H1 (cell line): ENCODE data around the gene TMEM253. TPM values are rescaled to one million over a fixed set of nuclear protein-coding genes. Genes with fewer than 3 reads are reported as not detected.

Source experiments
- CTCF ChIA-PET: fragments of 300-600 bp; sonication (Branson Sonifier 250); formaldehyde crosslinking; loops from one replicate; lab custom pipeline; 2021; ENCODE audit not compliant: partially characterized antibody; lab: Charles Lee
- POLR2A ChIA-PET: fragments of 300-600 bp; sonication (Branson Sonifier 250); formaldehyde crosslinking; loops from one replicate; lab custom pipeline; 2021; ENCODE audit warnings: inconsistent platforms; ENCODE audit not compliant: partially characterized antibody; lab: Charles Lee
- DNase-seq, 2 experiments: peaks; one replicate each; pipeline versions ENCODE4 v3.0.0 to v3.0.0-alpha.2; 2010 to 2022; ENCODE audit warnings: low spot score in 2 of 2, low read depth in 1 of 2, mixed read lengths in 1 of 2
- FAIRE-seq: peaks from 2 replicates; lab custom pipeline; 2011; peaks lifted over from hg19 to GRCh38; lab: Jason Lieb, UNC
- H2AFZ ChIP-seq: 2 replicates; pipeline ENCODE4 v1.8.1; 2012; ENCODE audit warnings: low read length, inconsistent platforms
- H2AK5ac ChIP-seq: 2 replicates; pipeline ENCODE4 v1.6.1; 2013; ENCODE audit warnings: low read depth, low read length
- H2BK120ac ChIP-seq: replicated peaks from 2 replicates; pipeline ENCODE3; 2013; ENCODE audit warnings: low read depth, low read length, inconsistent platforms
- H2BK12ac ChIP-seq: 2 replicates; pipeline ENCODE4 v1.6.1; 2013; ENCODE audit warnings: low read depth, low read length
- H2BK15ac ChIP-seq: 2 replicates; pipeline ENCODE4 v1.6.1; 2013; ENCODE audit warnings: low read length
- H2BK20ac ChIP-seq: 2 replicates; pipeline ENCODE4 v1.6.1; 2013; ENCODE audit warnings: low read length
- H2BK5ac ChIP-seq: 2 replicates; pipeline ENCODE4 v1.6.1; 2013; ENCODE audit warnings: low read depth, low read length
- H3K14ac ChIP-seq: 2 replicates; pipeline ENCODE4 v1.6.1; 2013; ENCODE audit warnings: inconsistent platforms; ENCODE audit not compliant: insufficient read length
- H3K18ac ChIP-seq: 2 replicates; pipeline ENCODE4 v1.6.1; 2013; ENCODE audit warnings: low read length; ENCODE audit errors: extremely low read depth
- H3K23ac ChIP-seq: 2 replicates; pipeline ENCODE4 v1.6.1; 2013; ENCODE audit warnings: inconsistent platforms; ENCODE audit not compliant: insufficient read length
- H3K23me2 ChIP-seq: 2 replicates; pipeline ENCODE4 v1.6.1; 2013; ENCODE audit warnings: low read depth, low read length
- H3K27ac ChIP-seq: 2 replicates; pipeline ENCODE4 v1.6.1; 2011; ENCODE audit warnings: low read depth, low read length, inconsistent platforms
- H3K27me3 ChIP-seq, 4 experiments: replicated peaks in 1 of 4; 1 replicate in 1 of 4; 2 replicates in 3 of 4; pipeline versions ENCODE4 v1.6.1 to v1.8.1; 2011 to 2013; ENCODE audit warnings: low read length in 3 of 4, mild to moderate bottlenecking in 3 of 4, inconsistent platforms in 2 of 4, mixed read lengths in 2 of 4, moderate library complexity in 1 of 4; ENCODE audit not compliant: control insufficient read depth in 3 of 4, insufficient read depth in 3 of 4; ENCODE audit errors: extremely low read depth in 1 of 4
- H3K36me3 ChIP-seq, 4 experiments: 2 replicates each; pipeline versions ENCODE4 v1.6.1 to v1.8.1; 2011 to 2013; ENCODE audit warnings: mild to moderate bottlenecking in 4 of 4, low read length in 3 of 4, moderate library complexity in 2 of 4, control low read depth in 1 of 4, inconsistent platforms in 1 of 4; ENCODE audit not compliant: insufficient read depth in 4 of 4, control insufficient read depth in 2 of 4
- H3K4ac ChIP-seq: replicated peaks from 2 replicates; pipeline ENCODE3; 2013; ENCODE audit warnings: low read length, low read depth, mixed read lengths, inconsistent platforms; ENCODE audit not compliant: insufficient read length
- H3K4me1 ChIP-seq, 4 experiments: replicated peaks in 1 of 4; 1 replicate in 1 of 4; 2 replicates in 3 of 4; pipeline versions ENCODE4 v1.6.1 to v1.8.1; 2011 to 2013; ENCODE audit warnings: low read length in 3 of 4, inconsistent platforms in 2 of 4, mixed read lengths in 1 of 4; ENCODE audit not compliant: insufficient read depth in 4 of 4, control insufficient read depth in 3 of 4
- H3K4me2 ChIP-seq, 2 experiments: 2 replicates each; pipeline versions ENCODE4 v1.6.1 to v1.8.1; 2011 to 2013; ENCODE audit warnings: low read depth in 2 of 2, low read length in 2 of 2, control low read depth in 1 of 2, inconsistent platforms in 1 of 2, mild to moderate bottlenecking in 1 of 2; ENCODE audit not compliant: insufficient read depth in 1 of 2
- H3K4me3 ChIP-seq, 4 experiments: fragments of 200-600, 300-600 bp in 1 of 4; sonication (generic), shearing (Covaris generic), sonication (Bioruptor Twin) in 1 of 4; 2 replicates each; pipeline versions ENCODE4 v1.5.1 to v1.8.1; 2011 to 2016; ENCODE audit warnings: low read length in 4 of 4, low read depth in 3 of 4, control low read depth in 2 of 4, inconsistent platforms in 2 of 4, mild to moderate bottlenecking in 2 of 4, mixed read lengths in 1 of 4, moderate library complexity in 1 of 4; ENCODE audit not compliant: insufficient read depth in 2 of 4; ENCODE audit errors: extremely low read depth in 1 of 4
- H3K56ac ChIP-seq: replicated peaks from 2 replicates; pipeline ENCODE3; 2013; ENCODE audit warnings: low read depth, mild to moderate bottlenecking, mixed read lengths, low read length, inconsistent platforms; ENCODE audit not compliant: insufficient read length
- H3K79me1 ChIP-seq: 2 replicates; pipeline ENCODE4 v1.6.1; 2013; ENCODE audit warnings: low read depth, low read length, control low read depth
- H3K79me2 ChIP-seq, 2 experiments: 2 replicates each; pipeline versions ENCODE4 v1.6.1 to v1.8.1; 2012 to 2013; ENCODE audit warnings: low read length in 2 of 2, mild to moderate bottlenecking in 2 of 2, inconsistent platforms in 1 of 2; ENCODE audit not compliant: insufficient read depth in 2 of 2, control insufficient read depth in 1 of 2
- H3K9ac ChIP-seq, 4 experiments: replicated peaks in 1 of 4; 1 replicate in 1 of 4; 2 replicates in 3 of 4; pipeline versions ENCODE4 v1.6.1 to v1.8.1; 2011 to 2013; ENCODE audit warnings: low read depth in 3 of 4, low read length in 3 of 4, control low read depth in 2 of 4, mild to moderate bottlenecking in 2 of 4, moderate library complexity in 2 of 4, inconsistent platforms in 1 of 4; ENCODE audit errors: extremely low read depth in 1 of 4
- H3K9me3 ChIP-seq, 2 experiments: 2 replicates each; pipeline versions ENCODE4 v1.6.1 to v1.8.1; 2012 to 2013; ENCODE audit warnings: mild to moderate bottlenecking in 2 of 2, moderate library complexity in 2 of 2, control low read depth in 1 of 2, inconsistent platforms in 1 of 2, low read depth in 1 of 2, low read length in 1 of 2, mixed read lengths in 1 of 2; ENCODE audit not compliant: insufficient read depth in 2 of 2
- H4K20me1 ChIP-seq, 2 experiments: replicated peaks in 1 of 2; 2 replicates each; pipeline versions ENCODE3 to v1.8.1; 2011 to 2013; ENCODE audit warnings: inconsistent platforms in 2 of 2, low read length in 2 of 2, mild to moderate bottlenecking in 1 of 2; ENCODE audit not compliant: insufficient read depth in 2 of 2, control insufficient read depth in 1 of 2
- H4K5ac ChIP-seq: 2 replicates; pipeline ENCODE4 v1.6.1; 2013; ENCODE audit warnings: low read length, low read depth, mixed read lengths, inconsistent platforms; ENCODE audit not compliant: insufficient read length
- H4K8ac ChIP-seq: 2 replicates; pipeline ENCODE4 v1.8.0; 2013; ENCODE audit warnings: mild to moderate bottlenecking, moderate library complexity, low read length, inconsistent platforms; ENCODE audit not compliant: insufficient read depth; ENCODE audit errors: extremely low read depth
- H4K91ac ChIP-seq: replicated peaks from 2 replicates; pipeline ENCODE3; 2013; ENCODE audit warnings: low read length, mixed read lengths, inconsistent platforms; ENCODE audit not compliant: insufficient read length
- ASH2L ChIP-seq: fragments of 200-600, 300-600 bp; sonication (generic); IDR thresholded peaks from one replicate; pipeline ENCODE4 v1.7.1; 2017; ENCODE audit warnings: low read length
- CEBPB ChIP-seq: IDR thresholded peaks from 2 replicates; pipeline ENCODE4 v1.6.1; 2012; ENCODE audit warnings: low read depth, low read length
- CHD2 ChIP-seq: IDR thresholded peaks from 2 replicates; pipeline ENCODE4 v1.6.1; 2012; ENCODE audit warnings: low read length, improper control_type of control experiment
- EP300 ChIP-seq, 2 experiments: IDR thresholded peaks; 1 replicate in 1 of 2; 2 replicates in 1 of 2; pipeline ENCODE4 v1.6.1; 2011 to 2012; ENCODE audit warnings: low read depth in 2 of 2, low read length in 2 of 2, mild to moderate bottlenecking in 2 of 2, borderline replicate concordance in 1 of 2, inconsistent platforms in 1 of 2, moderate library complexity in 1 of 2
- POLR2AphosphoS5 ChIP-seq: IDR thresholded peaks from 2 replicates; pipeline ENCODE4 v1.6.1; 2011; ENCODE audit warnings: low read depth, low read length
- SIN3A ChIP-seq, 2 experiments: IDR thresholded peaks in 1 of 2; conservative IDR thresholded peaks in 1 of 2; 2 replicates each; pipeline ENCODE4 v1.6.1; 2011 to 2012; ENCODE audit warnings: low read length in 2 of 2, improper control_type of control experiment in 1 of 2, low read depth in 1 of 2, mild to moderate bottlenecking in 1 of 2
- SP1 ChIP-seq: IDR thresholded peaks from 2 replicates; pipeline ENCODE4 v1.6.1; 2011; ENCODE audit warnings: low read depth, low read length
- TCF12 ChIP-seq: IDR thresholded peaks from 2 replicates; pipeline ENCODE4 v1.6.1; 2011; ENCODE audit warnings: low read depth, mild to moderate bottlenecking, low read length
- WGBS, 2 experiments: shearing (Covaris generic) in 1 of 2; methylation state at CpG; one replicate each; pipeline versions ENCODE4 v1.1.6 to v1.1.7; 2013 to 2015; ENCODE audit warnings: low lambda C conversion rate in 2 of 2, mixed read lengths in 2 of 2, inconsistent platforms in 1 of 2, low coverage in 1 of 2, missing lambda C conversion rate in 1 of 2; ENCODE audit not compliant: insufficient replicate concordance in 2 of 2, insufficient coverage in 1 of 2, insufficient read length in 1 of 2; ENCODE audit errors: extremely low coverage in 1 of 2, missing lambda C conversion rate in 1 of 2; 5-methylcytosine and 5-hydroxymethylcytosine counted together
- polyA plus RNA-seq, 7 experiments: library from polyadenylated mRNA; depleted of rRNA in 3 of 7; stranded (reverse) in 5 of 7; unstranded in 2 of 7; fragments of >200 nt in 5 of 7; fragments of 200-250 nt in 2 of 7; gene quantifications; 1 replicate in 5 of 7; 2 replicates in 1 of 7; 4 replicates in 1 of 7; pipeline versions ENCODE4 v1.2.1 to v1.2.3, GENCODE V29; 2011 to 2013; ENCODE audit warnings: missing spikeins in 2 of 7, mixed read lengths in 2 of 7
- total RNA-seq: library from RNA; stranded (reverse); fragmentation: NEBNext Ultra II Directional; extraction: Animal tissue kit (Norgen Biotek cat#: 25700); gene quantifications from 2 replicates; pipeline ENCODE4 v1.2.1, GENCODE V29; 2021
- TF ChIP-seq, protein P1 (sequence below): IDR thresholded peaks from 2 replicates; pipeline ENCODE4 v1.6.1; 2012; ENCODE audit warnings: inconsistent platforms
- TF ChIP-seq, protein P2 (sequence below): IDR thresholded peaks from 2 replicates; pipeline ENCODE4 v1.6.1; 2012; ENCODE audit warnings: inconsistent platforms

TMEM253 gene
- total and polyA plus RNA-seq, 2 of the 8 experiments (the other 6 are each of a cell fraction or from before 2014, with no cell fraction given): 1.9 to 2.2 TPM

GRCh38 chr14:21092273-21093011, 8.4 kb upstream of the TMEM253 start:
- peak overlapping the region; percentile 32; the same call in 1 of the 2 replicates for H2BK12ac ChIP-seq
- peak overlapping the region; percentile 89 to 90; a peak in 3 of 4 replicates for H3K4me2 ChIP-seq
- H3K36me3 ChIP-seq: peaks cover 15 to 43% (median 36%) of the 10 kb centered on the region in 4 experiments
- H4K91ac ChIP-seq: peak overlapping the region; percentile 56
- H3K4me1 ChIP-seq: peaks cover 16 to 35% (median 24%) of the 10 kb centered on the region in 4 experiments
- no peak overlapping the region for H2BK120ac ChIP-seq
- H3K18ac ChIP-seq: peak overlapping the region; percentile 51; the same call in 1 of the 2 replicates
- ChIA-PET POLR2A (interaction anchor here (0.8 to 7.8 kb wide), 18 partner anchors 8 to 173 kb away, joined by 3 to 148 read pairs (median 5); partner anchors contain the start of genes ARHGEF40, NDRG2, RNASE8 and SLC39A2), CTCF (interaction anchor here (0.7 to 7.8 kb wide), 37 partner anchors 7 to 411 kb away, joined by 3 to 239 read pairs (median 5); partner anchors contain the start of genes ARHGEF40, RNASE13, TMEM253 and TPPP2)
- H2AFZ ChIP-seq: no peak overlapping the region
- peak overlapping the region; percentile 37; the same call in 1 of the 2 replicates for H2BK5ac ChIP-seq
- peaks cover 11% of the 10 kb centered on the region in 2 experiments for H4K20me1 ChIP-seq
- H3K23ac ChIP-seq: no peak overlapping the region
- H4K5ac ChIP-seq: no peak overlapping the region
- H2AK5ac ChIP-seq: no peak overlapping the region
- H3K79me1 ChIP-seq: peaks cover 8% of the 10 kb centered on the region
- H2BK20ac ChIP-seq: peak overlapping the region; percentile 43; the same call in 1 of the 2 replicates
- peak overlapping the region; percentile 30 for H3K27ac ChIP-seq
- no peak overlapping the region for H3K9ac ChIP-seq
- FAIRE-seq: no peak
- DNase-seq: peak in 1 of 2 experiments; percentile 99
- H3K14ac ChIP-seq: no peak overlapping the region
- peaks cover 4 to 31% of the 10 kb centered on the region in 2 experiments for H3K79me2 ChIP-seq
- H3K56ac ChIP-seq: no peak overlapping the region
- peak overlapping the region; percentile 81; the same call in 1 of the 2 replicates for H2BK15ac ChIP-seq
- no peak overlapping the region for H3K4ac ChIP-seq
- H3K4me3 ChIP-seq: no peak overlapping the region; a peak in 1 of 8 replicates
- H3K23me2 ChIP-seq: peaks cover 10% of the 10 kb centered on the region
- 65% methylated on average over 48 of the region's 59 CpGs; no CpG with 5 or more reads in 1 of the 2 experiments for WGBS, 2 experiments
- no peaks in the 10 kb centered on the region for H3K9me3 ChIP-seq
- H4K8ac ChIP-seq: peak overlapping the region; percentile 93
- no peaks in the 10 kb centered on the region for H3K27me3 ChIP-seq
- TF ChIP-seq POLR2AphosphoS5 (peak; percentile 95), TCF12 (peak; percentile 68; the same call in 1 of the 2 replicates), CHD2 (peak; percentile 68), SIN3A (conservative IDR thresholded peaks at IDR 0.05 in 1 of 2, IDR thresholded peaks at IDR 0.05 in 1 of 2; ENCODE audit: low read depth in 1 of 2, low read length in 2 of 2) (peak; percentile 79 to 91; a peak in 3 of 4 replicates), ASH2L (peak; percentile 56), SP1 (0 out of 2 replicates have a peak, but pooled peaks have one; percentile 52), CEBPB (no peak), EP300 (IDR thresholded peaks at IDR 0.05; ENCODE audit: borderline replicate concordance in 1 of 2, low read depth in 2 of 2, low read length in 2 of 2) (peak in 1 of 2 experiments; percentile 63; a peak in 1 of 3 replicates)
- TF ChIP-seq, protein P1, sequence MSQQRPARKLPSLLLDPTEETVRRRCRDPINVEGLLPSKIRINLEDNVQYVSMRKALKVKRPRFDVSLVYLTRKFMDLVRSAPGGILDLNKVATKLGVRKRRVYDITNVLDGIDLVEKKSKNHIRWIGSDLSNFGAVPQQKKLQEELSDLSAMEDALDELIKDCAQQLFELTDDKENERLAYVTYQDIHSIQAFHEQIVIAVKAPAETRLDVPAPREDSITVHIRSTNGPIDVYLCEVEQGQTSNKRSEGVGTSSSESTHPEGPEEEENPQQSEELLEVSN: peak; percentile 73; the same call in 1 of the 2 replicates
- TF ChIP-seq, protein P2, sequence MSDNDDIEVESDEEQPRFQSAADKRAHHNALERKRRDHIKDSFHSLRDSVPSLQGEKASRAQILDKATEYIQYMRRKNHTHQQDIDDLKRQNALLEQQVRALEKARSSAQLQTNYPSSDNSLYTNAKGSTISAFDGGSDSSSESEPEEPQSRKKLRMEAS: peak; percentile 90
